NCI-H82 (cell line): ENCODE measurements around the gene HOXC9.

Source experiments
- DNase-seq: peaks from one replicate; lab custom pipeline; 2025; lab: John Stamatoyannopoulos, UW

The HOXC9 gene

GRCh38 chr12:54028314-54029201 lies 28.6 kb downstream of the HOXC9 start, which contains the start of gene HOXC6:
Gene HOXC6 (plus strand): TSS chr12:54028440. CDS start chr12:54028522, 82 bp downstream.
- peak; percentile 76 for DNase-seq

- no peak for DNase-seq
Measured at GRCh38 chr12:54029529-54030441, 29.8 kb downstream of the HOXC9 start.

- no peak for DNase-seq
Measured at GRCh38 chr12:54030442-54030801, 30.5 kb downstream of the HOXC9 start.

- DNase-seq, result no peak
Measured at GRCh38 chr12:54030889-54031471, 31.0 kb downstream of the HOXC9 start.

- no peak for DNase-seq
Measured at GRCh38 chr12:54031480-54031879, 31.5 kb downstream of the HOXC9 start.

GRCh38 chr12:54032086-54032619 lies 32.2 kb downstream of the HOXC9 start:
- DNase-seq, result no peak

- DNase-seq, result peak; percentile 97
Measured at GRCh38 chr12:54032627-54033100, 32.7 kb downstream of the HOXC9 start, which contains the start of gene HOXC5. Gene HOXC5 (plus strand): TSS chr12:54033050. CDS start chr12:54033123, 73 bp downstream.

- peak; percentile 91 for DNase-seq
Measured at GRCh38 chr12:54033106-54033979, 33.4 kb downstream of the HOXC9 start.

- no peak for DNase-seq
Measured at GRCh38 chr12:54033980-54034784, 34.2 kb downstream of the HOXC9 start.

GRCh38 chr12:54034785-54035310 lies 34.9 kb downstream of the HOXC9 start:
- DNase-seq, result no peak

GRCh38 chr12:54035568-54036264 lies 35.8 kb downstream of the HOXC9 start:
- DNase-seq, result no peak

GRCh38 chr12:54036620-54037359 lies 36.8 kb downstream of the HOXC9 start:
- peak; percentile 57 for DNase-seq

GRCh38 chr12:54037360-54038283 lies 37.7 kb downstream of the HOXC9 start:
- DNase-seq, result peak; percentile 88

- DNase-seq, result no peak
Measured at GRCh38 chr12:54038284-54038870, 38.4 kb downstream of the HOXC9 start.

GRCh38 chr12:54038871-54039414 lies 39.0 kb downstream of the HOXC9 start:
- DNase-seq, result no peak

- DNase-seq, result no peak
Measured at GRCh38 chr12:54039417-54040147, 39.6 kb downstream of the HOXC9 start.
